Measurements from ENCODE around the gene MSI2. TPM values are rescaled to one million over a fixed set of nuclear protein-coding genes. Genes with fewer than 3 reads are reported as not detected.

The MSI2 gene
- total and polyA plus RNA-seq, 12 donors, result 25.5 to 135 (median 121) TPM

DNA sequence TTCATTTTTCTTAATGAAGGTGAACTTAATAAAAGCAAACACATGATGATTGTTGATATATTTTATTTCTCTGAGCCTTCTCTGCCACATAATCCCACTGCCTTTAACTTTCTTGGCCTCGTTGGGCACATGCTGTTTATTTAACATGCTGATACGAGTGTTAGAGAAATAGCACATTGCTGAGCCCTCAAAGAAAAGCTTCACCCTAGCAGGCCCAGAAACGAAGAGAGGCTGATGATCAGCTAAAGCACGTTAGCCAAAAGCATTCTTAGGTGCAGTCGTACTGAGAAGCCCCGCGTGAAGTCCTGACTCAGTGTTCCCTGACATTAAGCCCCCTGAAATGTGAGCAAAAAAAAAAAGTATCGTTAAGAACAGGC, 366.0 kb downstream of the MSI2 start:
- Histone ChIP-seq H3K27me3 (no peaks in the 10 kb centered on the region), H3K27ac (peak overlapping the region in 9 of 10 donors; percentile 53 to 83 (median 59)), H3K4me1 (peaks cover 0 to 59% (median 33%) of the 10 kb centered on the region in 9 donors), H3K9me3 (peaks cover 0 to 2% (median 0%) of the 10 kb centered on the region in 11 donors), H3K4me3 (peak overlapping the region in 1 of 10 donors; percentile 4), H3K36me3 (peaks cover 0 to 13% (median 0%) of the 10 kb centered on the region in 9 donors)
- peak in 1 of 8 donors; percentile 9 for ATAC-seq
- 46 to 52% methylated on average over 8 of the region's 8 CpGs for WGBS, 2 donors
- TF ChIP-seq, protein P1, sequence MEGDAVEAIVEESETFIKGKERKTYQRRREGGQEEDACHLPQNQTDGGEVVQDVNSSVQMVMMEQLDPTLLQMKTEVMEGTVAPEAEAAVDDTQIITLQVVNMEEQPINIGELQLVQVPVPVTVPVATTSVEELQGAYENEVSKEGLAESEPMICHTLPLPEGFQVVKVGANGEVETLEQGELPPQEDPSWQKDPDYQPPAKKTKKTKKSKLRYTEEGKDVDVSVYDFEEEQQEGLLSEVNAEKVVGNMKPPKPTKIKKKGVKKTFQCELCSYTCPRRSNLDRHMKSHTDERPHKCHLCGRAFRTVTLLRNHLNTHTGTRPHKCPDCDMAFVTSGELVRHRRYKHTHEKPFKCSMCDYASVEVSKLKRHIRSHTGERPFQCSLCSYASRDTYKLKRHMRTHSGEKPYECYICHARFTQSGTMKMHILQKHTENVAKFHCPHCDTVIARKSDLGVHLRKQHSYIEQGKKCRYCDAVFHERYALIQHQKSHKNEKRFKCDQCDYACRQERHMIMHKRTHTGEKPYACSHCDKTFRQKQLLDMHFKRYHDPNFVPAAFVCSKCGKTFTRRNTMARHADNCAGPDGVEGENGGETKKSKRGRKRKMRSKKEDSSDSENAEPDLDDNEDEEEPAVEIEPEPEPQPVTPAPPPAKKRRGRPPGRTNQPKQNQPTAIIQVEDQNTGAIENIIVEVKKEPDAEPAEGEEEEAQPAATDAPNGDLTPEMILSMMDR (IDR thresholded peaks at IDR 0.05), result no peak
- DNase-seq, result no peak
- intact Hi-C loops (cut with DNase I), result loop anchor here in 2 of 10 donors (5.0 kb wide), 1 partner anchor 40 kb away; no protein-coding TSS in a partner anchor

DNA sequence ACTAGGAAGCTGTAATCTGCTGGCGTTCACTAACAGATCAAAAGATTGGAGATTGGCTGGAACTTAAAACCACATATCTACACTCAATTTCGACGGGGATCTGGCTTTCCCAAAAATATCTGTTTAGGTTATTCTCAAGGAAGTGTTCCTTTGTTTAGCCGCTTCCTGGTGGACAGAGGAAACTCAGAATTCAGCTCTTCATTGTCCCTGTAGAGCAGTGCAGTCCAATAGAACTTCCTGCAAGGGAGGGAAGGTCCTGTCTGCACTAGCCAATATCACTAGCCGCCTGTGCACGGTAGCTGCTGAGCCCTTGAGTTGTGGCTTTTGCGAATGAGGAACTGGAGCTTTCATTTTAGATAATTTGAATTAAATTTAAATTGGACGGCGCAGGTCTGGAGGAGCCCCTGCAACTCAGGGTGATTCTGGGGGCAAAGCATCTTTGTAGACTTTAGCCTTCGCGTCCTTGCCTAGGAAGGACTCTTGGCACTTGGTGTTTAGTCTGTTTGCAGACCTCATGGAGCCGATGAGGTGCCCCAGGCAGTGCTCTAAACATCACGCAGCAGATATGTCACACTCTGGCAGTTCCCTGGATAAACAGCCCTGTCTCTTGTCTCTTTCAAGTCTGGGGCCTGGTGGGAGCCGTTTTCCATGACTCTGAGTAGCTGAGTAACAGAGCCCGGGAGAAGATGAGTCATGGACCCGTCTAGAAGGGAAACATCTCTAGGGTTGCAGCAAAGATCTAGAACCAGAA, 366.5 kb downstream of the MSI2 start:
- ATAC-seq (peak; percentile 52 to 83 (median 72)), DNase-seq (peak in 1 of 2 donors; percentile 47)
- peak overlapping the region in 9 of 10 donors; percentile 53 to 83 (median 59) for H3K27ac ChIP-seq
- H3K4me3 ChIP-seq, result peak overlapping the region in 1 of 10 donors; percentile 12
- WGBS, 2 donors, result 40 to 44% methylated on average over 16 of the region's 16 CpGs
- H3K27me3 ChIP-seq, result no peaks in the 10 kb centered on the region
- peaks cover 0 to 19% (median 0%) of the 10 kb centered on the region in 9 donors for H3K36me3 ChIP-seq
- intact Hi-C loops (cut with DNase I), result loop anchor here in 2 of 10 donors (5.0 kb wide), 1 partner anchor 39 kb away; no protein-coding TSS in a partner anchor
- TF ChIP-seq, protein P1 (IDR thresholded peaks at IDR 0.05), result no peak
- H3K9me3 ChIP-seq, result no peaks in the 10 kb centered on the region
- H3K4me1 ChIP-seq, result peaks cover 0 to 59% (median 33%) of the 10 kb centered on the region in 9 donors

DNA sequence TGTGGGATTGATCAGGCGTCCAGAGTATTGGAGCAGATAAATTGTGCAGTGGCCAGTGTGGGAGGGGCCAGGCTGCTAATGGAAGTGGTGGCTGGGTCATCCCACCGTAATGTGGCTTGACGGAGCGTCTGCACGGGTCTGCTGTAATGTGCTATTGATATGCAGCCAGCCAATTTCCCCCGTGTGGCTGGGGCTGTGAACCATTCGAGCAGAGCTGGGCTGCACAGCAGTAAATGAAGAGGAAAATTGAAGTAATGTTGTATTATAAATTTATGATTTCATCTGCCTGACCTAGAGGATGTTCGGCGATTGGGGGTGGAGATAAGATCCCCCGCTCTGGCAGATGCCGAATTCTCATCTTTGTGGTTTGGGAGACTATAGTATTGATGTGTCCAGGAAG, 367.3 kb downstream of the MSI2 start:
- DNase-seq, result no peak
- no peak for ATAC-seq
- H3K4me3 ChIP-seq, result no peak overlapping the region
- intact Hi-C loops (cut with DNase I), result loop anchor here in 2 of 10 donors (5.0 kb wide), 1 partner anchor 39 kb away; no protein-coding TSS in a partner anchor
- 87 to 89% methylated on average over 11 of the region's 11 CpGs for WGBS, 2 donors
- peak overlapping the region in 8 of 10 donors; percentile 36 to 83 (median 53) for H3K27ac ChIP-seq
- no peaks in the 10 kb centered on the region for H3K9me3 ChIP-seq
- no peaks in the 10 kb centered on the region for H3K27me3 ChIP-seq
- H3K4me1 ChIP-seq, result peaks cover 0 to 59% (median 33%) of the 10 kb centered on the region in 9 donors
- TF ChIP-seq, protein P1 (IDR thresholded peaks at IDR 0.05), result no peak
- peaks cover 0 to 24% (median 0%) of the 10 kb centered on the region in 9 donors for H3K36me3 ChIP-seq

DNA sequence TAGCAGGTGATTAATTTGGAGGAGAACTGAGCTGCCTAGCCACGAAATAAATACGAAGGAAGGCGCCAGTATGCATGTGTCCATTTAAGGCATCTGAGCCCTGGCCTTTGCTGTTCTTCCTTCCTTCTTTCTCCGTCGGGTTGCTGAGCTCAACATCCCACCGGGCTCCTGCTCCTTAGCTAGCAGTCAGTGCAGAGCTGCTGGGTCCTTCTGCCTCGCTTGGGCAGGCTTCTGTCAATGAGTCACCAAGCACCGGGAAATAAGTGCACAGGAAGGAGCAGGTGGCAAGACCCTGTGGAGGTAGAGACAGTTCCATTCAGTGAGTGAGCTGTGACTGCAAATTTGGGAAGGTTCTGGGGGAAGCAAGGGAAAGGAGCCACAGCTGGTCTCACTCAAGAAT, 368.1 kb downstream of the MSI2 start:
- Histone ChIP-seq H3K27ac (no peak overlapping the region), H3K36me3 (peaks cover 0 to 26% (median 0%) of the 10 kb centered on the region in 9 donors), H3K27me3 (no peaks in the 10 kb centered on the region), H3K4me3 (no peak overlapping the region), H3K4me1 (peaks cover 0 to 59% (median 33%) of the 10 kb centered on the region in 9 donors), H3K9me3 (no peaks in the 10 kb centered on the region)
- DNase-seq (no peak), ATAC-seq (no peak)
- 84 to 86% methylated on average over 8 of the region's 8 CpGs for WGBS, 2 donors
- TF ChIP-seq, protein P1 (IDR thresholded peaks at IDR 0.05), result no peak
- intact Hi-C loops (cut with DNase I), result loop anchor here in 2 of 10 donors (5.0 kb wide), 1 partner anchor 38 kb away; no protein-coding TSS in a partner anchor
